Measurements from ENCODE around the gene MAGEB2.
"Not testable (repeated sequence)": the region's sequence is repeated elsewhere in the genome, so short reads cannot be mapped to it uniquely, and the experiment has no call there.

The MAGEB2 gene, protein sequence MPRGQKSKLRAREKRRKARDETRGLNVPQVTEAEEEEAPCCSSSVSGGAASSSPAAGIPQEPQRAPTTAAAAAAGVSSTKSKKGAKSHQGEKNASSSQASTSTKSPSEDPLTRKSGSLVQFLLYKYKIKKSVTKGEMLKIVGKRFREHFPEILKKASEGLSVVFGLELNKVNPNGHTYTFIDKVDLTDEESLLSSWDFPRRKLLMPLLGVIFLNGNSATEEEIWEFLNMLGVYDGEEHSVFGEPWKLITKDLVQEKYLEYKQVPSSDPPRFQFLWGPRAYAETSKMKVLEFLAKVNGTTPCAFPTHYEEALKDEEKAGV

DNA sequence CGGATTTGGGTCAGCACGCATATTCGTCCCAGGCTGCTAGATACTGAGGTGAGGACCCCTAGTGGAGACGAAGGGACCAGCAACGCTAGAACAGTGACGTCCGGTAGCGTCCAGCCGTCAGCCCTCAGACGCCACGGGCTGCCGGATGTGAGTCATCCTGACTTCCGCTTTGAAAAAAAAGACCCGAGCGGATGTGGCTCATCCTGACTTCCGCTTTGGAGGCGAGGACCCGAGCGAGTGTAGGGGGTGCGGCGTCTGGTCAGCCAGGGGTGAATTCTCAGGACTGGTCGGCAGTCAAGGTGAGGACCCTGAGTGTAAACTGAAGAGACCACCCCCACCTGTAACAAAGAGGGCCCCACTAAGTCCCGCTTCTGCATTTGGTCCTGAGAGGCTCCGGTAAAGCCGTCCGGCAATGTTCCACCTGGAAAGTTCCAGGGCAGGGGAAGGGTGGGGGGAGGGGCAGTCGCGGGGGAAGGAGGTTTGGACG is at the start of gene MAGEB2:
TSS of gene MAGEB2 (plus strand) at position 207 of the 487 bp plus-strand sequence. CDS start 3,018 bp downstream, outside the sequence.
- DNase-seq (ENCODE audit: low spot score) (no peak), FAIRE-seq (no peak)

DNA sequence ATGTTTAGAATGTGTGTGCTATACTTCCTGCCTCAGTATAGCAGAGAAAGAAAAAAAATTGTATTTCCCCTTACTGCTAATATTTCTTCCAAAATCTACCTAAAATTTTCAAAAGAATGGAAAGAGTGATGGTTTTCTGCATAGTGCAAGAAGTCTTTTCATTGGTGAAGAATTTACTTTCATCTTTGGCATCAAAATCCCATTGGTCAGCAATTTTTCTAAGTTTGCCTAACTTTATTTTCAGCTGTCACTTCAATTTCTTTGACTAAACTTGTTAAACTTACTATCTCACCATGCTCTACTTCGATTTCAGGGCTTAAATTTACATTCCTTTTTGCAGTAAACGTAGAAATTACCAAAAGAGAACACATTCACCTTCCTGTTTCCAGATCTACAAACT is 44.5 kb upstream of the MAGEB2 start:
- DNase-seq (ENCODE audit: low spot score) (no peak), FAIRE-seq (no peak)

DNA sequence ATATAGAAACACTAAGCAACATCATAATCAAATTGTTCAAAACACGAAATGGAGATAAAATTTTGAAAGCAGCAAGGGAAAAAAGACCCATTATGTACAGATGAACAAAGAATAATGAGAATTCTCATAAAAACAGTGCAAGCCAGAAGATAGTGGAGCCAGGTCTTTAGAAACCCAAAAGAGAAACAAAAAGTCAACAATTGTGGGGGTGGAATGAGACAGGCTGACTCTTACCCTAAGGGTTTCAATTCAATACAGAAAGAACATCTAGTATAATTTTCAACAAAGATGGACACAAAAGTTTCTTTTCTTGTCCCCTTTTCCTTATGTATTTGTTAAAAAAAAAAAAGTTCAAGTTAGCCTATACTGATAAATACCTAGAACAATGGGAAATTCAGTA is 34.0 kb upstream of the MAGEB2 start:
- no peak for DNase-seq (ENCODE audit: low spot score)
- FAIRE-seq = no peak

DNA sequence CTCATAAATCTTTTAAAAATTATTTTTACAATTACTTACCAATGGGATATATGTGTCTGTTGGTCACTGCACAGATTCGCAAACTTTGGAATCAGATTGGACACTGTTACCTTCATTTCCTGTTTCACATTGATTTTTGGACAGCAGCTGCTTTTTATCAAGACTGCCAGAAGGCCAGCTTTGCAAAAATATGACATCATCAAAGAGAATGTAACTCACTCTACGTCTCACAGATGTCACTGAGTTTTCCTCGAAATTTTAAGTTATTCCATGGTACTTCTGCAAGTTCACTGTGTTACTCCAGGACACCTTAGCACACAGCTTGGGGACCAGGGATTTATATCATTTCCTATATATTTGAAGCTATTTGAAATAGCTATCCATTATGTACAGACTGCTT is 31.8 kb upstream of the MAGEB2 start:
- no peak for DNase-seq (ENCODE audit: low spot score)
- FAIRE-seq = no peak

DNA sequence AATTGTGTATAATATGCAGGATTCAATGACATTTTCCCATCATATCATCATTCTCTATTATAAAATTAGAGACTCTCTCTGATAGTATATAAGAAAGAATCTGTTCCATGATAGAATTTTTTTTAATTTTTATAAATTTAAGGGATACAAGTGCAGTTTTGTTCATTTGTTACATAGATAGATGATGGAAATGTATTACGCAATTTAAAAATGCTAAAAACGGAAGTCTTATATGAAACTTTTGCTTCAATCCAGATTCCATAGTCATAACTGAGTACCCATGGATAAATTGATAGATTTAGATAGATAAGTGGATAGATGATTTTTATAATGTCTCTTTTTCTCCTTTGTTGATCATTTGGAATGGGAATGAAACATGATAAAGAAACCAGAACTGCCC is 24.9 kb upstream of the MAGEB2 start:
- DNase-seq (ENCODE audit: low spot score) = no peak
- FAIRE-seq = no peak

DNA sequence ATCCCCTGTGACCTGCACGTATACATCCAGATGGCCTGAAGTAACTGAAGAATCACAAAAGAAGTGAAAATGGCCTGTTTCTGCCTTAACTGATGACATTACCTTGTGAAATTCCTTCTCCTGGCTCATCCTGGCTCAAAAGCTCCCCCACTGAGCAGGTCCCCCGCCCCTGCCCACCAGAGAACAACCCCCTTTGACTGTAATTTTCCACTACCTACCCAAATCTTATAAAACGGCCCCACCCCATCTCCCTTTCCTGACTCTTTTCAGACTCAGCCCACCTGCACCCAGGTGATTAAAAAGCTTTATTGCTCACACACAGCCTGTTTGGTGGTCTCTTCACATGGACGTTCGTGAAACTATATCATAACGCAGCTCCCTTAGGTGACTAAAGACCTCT is 21.5 kb upstream of the MAGEB2 start:
- not testable (repeated sequence) for FAIRE-seq; DNase-seq (ENCODE audit: low spot score)

DNA sequence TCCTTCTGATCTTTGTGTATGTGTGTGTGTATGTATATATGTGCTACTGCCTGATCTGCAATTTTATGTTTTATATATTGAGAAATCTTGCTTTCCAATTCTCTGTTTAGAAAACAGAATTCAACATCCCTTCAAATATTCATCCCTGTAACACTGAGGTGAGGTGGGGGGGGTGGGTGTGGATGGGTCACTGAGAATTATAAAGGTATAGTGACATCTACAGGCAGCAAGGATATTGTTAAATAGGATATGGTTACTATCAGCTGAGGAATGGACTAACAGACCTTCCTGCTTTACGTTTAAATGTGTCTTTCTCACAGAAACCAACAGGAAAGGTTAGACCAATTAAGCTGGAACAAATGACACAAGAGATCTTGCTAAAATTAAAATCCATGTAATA is 19.0 kb upstream of the MAGEB2 start:
- DNase-seq (ENCODE audit: low spot score) (peak; percentile 4), FAIRE-seq (peak; percentile 11)

DNA sequence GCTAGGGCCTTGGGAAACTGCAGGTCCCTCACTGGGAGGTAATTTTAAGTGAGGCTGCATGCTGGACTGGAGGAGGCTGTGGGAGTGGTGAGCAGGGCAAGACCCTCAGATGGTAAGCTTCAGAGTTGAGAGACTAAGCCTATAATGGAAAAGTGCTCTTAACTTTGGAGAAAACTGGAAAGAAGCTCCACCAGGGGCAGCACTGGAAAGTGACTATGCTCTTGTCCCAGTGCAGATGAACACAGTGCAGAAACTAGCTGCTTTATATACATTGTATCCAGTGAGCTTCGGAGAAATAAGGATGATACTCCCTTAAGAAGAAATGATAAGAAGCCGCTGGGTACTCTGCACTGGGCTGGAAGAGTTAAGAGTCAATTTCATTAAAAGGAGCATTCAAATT is 3.2 kb upstream of the MAGEB2 start:
- no peak for FAIRE-seq
- no peak for DNase-seq (ENCODE audit: low spot score)

DNA sequence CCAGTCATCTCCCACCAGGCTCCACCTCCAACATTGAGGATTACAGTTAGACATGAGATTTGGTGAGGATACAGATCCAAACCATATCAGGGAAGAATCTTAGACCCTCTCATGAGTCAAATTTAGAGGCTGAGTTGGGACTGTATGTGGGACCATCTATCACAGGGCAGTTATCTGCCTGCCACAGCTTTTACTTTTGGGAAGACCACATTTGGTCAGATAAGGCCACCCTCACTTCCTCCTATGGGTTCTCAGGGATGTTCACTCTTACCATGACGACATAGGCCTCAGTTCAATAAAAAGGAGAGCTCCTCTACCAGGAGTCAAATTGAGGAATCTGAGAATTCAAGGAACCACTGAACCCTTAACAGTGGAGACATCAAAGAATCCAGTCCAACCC is 2.1 kb downstream of the MAGEB2 start:
- no peak for FAIRE-seq
- no peak for DNase-seq (ENCODE audit: low spot score)

DNA sequence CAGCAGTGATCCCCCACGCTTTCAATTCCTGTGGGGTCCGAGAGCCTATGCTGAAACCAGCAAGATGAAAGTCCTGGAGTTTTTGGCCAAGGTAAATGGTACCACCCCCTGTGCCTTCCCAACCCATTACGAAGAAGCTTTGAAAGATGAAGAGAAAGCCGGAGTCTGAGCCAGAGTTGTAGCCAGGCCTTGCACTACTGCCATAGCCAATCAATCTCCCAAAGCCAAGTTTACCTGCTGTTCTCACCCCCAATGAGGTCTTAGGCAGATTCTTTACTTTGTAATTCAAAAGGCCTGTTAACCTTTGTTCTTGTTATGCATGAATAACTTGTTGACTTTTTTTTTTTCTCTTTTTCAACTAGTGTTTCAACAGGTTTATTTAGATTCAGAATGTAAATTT is 4.0 kb downstream of the MAGEB2 start:
- no peak for DNase-seq (ENCODE audit: low spot score)
- no peak for FAIRE-seq

DNA sequence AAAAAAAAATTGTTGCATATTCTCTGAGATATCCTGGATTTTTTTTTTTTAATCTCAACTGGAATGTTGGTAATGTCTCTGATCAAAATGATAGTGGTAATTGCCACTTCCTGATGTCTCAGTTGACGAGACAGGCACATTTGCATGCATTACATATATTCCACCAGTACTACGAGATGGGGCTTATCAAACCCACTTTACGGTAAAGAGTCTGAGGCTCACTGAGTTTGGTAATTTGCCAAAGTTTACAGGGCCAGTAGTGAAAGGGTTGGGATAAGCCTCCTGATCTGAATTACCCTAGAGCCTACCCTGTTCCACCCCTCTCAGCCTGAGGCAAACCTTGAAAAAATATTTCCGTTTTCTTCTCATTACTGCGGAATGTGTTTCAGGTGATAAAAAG is 5.3 kb downstream of the MAGEB2 start:
- FAIRE-seq (no peak), DNase-seq (ENCODE audit: low spot score) (no peak)

DNA sequence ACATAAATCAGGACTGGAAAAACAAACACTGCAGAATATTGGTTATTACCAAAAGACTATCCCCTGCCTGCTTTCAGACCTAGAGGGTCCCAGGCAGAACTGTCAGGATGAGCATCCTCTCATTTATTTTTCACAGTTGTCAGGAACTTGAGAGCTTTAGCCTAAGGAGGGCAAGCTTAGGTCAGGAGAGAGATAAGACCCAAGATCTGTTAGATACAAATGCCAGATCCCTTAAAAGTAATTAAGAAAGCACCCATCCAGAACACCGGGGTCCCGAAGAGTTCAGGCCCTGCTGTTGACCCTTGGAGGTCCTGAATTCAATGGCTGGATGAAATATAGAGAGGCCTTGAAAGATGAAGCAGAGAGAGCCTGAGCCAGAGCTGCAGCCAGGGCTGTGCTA is 9.2 kb downstream of the MAGEB2 start:
- FAIRE-seq (no peak), DNase-seq (ENCODE audit: low spot score) (no peak)

DNA sequence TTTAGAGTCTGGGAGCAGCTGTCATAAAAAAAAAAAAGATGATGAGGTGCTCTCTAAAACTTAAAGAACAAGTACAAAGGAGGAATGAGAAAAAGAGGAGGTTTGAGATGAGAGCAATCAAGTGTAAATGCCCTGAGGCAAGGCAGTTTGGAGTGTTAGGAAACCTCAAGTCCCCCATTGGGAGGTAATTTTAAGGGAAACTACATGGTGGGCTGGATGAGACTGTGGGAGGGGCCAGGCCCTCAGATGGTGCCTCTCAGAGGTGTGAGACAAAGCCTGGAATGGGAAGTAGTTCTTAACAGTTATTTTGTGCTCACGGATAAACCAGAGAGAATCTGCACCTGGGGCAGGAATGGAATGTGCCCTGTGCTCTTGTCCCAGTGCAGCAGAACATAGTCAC is 13.2 kb downstream of the MAGEB2 start:
- DNase-seq (ENCODE audit: low spot score) (no peak), FAIRE-seq (no peak)

DNA sequence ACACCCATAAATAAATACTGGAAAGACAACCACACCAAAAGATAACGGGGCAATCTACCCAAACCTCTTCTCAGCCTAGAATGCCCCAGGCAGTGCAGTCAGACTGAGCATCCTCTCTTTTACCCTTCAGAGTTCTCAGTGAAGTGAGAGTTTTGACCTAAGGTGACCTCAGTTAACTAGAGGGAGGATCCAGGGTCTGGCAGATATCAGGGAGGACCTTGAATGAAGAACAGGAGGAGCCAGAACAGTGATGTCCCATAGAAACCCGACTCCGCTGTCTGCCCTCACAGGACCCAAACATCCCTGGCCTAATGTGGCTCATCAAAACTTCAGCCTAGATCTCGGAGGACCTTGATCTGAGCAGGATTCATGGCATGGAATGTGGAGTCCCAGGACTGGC is 15.0 kb downstream of the MAGEB2 start, which contains the start of gene MAGEB3:
TSS of gene MAGEB3 (plus strand) at position 263 of the 400 bp plus-strand sequence. CDS start 5,268 bp downstream, outside the sequence.
- FAIRE-seq (no peak), DNase-seq (ENCODE audit: low spot score) (no peak)

DNA sequence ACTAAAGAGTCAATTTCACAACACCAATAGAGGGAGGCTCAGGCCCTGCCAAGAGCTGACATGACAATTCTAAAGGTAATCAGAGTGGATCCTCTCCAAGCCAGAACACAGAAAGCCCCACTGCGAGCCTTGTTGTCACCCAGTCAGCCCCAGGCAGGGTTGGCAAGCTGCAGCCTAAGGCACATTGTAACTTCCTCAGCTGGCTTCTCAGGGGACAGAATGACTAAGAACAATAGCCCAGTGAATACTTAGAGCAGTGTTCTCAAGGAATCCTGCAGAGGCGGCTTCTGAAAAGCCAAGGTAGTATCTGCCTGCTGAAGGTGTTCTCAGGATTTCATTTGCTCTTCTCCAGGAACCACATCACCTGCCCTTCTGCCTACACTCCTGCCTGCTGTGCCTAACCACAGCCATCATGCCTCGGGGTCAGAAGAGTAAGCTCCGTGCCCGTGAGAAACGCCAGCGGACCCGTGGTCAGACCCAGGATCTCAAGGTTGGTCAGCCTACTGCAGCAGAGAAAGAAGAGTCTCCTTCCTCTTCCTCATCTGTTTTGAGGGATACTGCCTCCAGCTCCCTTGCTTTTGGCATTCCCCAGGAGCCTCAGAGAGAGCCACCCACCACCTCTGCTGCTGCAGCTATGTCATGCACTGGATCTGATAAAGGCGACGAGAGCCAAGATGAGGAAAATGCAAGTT is 26.5 kb downstream of the MAGEB2 start, which contains the start of gene MAGEB4:
TSS of gene MAGEB4 (plus strand) at position 277 of the 692 bp plus-strand sequence. CDS start at position 413, 136 bp downstream.
- no peak for FAIRE-seq
- DNase-seq (ENCODE audit: low spot score) = no peak

DNA sequence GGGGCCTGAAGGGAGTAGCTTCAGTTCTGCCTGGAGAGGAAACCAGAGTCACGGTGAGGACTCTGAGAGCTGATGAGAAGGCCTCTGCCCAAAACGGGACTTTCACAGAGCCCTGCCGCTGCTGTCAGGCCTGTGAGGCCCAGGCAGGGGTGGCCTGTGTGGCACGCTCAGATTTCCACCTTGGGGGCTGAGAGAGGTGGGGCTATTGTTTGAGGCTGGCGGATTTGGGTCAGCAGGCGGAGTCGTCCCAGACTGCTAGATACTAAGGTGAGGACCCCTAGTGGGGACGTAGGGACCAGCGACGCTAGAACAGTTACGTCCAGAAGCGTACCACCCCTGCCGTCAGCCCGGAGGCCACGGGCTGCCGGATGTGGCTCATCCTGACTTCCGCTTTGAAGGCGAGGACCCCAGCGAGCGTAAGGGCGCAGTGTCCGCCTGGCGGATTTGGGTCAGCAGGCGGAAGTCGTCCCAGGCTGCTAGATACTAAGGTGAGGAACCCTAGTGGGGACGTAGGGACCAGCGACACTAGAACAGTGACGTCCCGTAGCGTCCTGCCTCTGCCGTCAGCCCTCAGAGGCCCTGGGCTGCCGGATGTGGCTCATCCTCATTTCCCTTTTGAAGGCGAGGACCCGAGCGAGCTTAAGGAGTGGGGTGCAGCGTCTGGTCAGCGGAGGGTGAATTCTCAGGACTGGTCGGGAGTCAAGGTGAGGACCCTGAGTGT is 31.6 kb downstream of the MAGEB2 start, which contains the start of gene MAGEB1:
TSS of gene MAGEB1 (plus strand) at position 378 of the 721 bp plus-strand sequence. CDS start 3,348 bp downstream, outside the sequence.
- DNase-seq (ENCODE audit: low spot score) (no peak), FAIRE-seq (no peak)

DNA sequence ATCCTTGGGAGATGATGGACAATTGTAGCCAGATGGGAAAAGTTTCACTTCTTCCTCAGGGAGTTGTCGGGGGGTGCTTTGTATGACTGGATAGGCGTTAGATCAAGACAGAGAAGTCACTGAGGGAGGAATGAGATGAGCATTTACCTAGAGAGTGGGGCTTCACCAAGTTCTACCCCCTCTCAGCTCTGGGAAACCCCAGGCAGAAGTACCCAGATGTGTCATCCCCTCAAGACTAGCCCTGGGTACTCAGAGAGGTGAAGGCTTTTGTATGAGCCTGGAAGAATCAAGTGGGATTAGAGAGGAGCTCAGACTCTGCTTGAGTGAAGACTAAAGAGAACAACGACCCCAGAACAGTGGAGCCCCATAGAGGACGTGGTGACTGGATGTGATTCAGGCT is 33.5 kb downstream of the MAGEB2 start:
- DNase-seq (ENCODE audit: low spot score) = no peak
- no peak for FAIRE-seq

DNA sequence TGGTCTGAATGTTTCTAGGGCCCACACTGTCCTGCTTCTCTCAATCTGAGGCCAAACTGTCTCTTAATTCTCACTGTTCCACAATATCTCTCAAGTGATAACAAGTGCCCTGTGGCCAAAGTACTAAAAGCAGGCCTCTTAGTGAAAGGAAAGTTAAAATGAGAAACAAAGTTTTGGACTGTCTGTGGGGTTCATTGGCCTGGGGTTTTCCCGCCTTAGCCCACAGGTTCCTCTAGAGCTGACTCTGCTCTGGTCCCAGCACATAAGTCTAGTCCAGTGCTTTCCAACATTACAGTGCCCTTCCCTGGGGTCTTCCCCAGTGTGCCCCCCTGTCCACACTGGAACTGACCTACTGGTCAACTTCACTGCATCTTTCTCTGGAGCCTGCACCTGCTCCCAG is 37.9 kb downstream of the MAGEB2 start:
- no peak for FAIRE-seq
- no peak for DNase-seq (ENCODE audit: low spot score)

DNA sequence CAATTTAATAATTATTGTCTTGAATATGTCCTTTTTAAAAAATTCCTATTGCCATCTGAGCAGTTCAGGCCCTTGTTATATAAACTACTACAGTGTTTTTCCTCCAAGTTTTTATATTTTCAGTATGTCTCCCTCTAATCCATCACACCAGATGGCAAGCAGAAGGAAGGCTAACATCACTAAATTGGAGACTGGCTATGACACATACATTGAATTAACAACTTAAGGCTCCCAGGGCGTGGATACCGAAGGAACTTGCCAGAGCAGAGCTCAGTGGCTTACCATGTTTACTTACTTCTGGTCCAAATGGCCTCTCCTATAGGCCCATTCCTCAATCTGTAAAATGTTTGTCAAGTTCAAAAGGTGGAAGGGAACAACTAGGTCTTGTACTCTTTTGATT is 44.6 kb downstream of the MAGEB2 start:
- FAIRE-seq = no peak
- DNase-seq (ENCODE audit: low spot score) = no peak

DNA sequence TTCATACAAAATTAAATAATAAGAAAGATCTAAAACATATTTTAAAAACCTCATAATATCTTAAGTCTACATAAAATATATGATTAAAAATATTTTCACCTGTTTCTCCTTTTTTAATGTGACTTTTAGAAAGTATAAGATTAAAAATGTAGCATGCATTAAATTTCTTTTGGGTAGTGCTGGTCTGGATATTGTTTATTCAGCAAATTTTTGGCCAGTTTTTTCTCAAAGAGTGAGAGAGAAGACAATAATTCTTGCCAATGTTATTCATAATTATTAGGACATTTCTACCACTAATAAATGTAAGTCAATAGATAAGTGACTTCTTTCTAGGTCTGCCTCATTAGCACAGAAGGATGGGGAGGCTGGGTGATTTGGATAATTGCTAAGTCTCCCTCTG is 45.6 kb downstream of the MAGEB2 start:
- no peak for DNase-seq (ENCODE audit: low spot score)
- FAIRE-seq = no peak

DNA sequence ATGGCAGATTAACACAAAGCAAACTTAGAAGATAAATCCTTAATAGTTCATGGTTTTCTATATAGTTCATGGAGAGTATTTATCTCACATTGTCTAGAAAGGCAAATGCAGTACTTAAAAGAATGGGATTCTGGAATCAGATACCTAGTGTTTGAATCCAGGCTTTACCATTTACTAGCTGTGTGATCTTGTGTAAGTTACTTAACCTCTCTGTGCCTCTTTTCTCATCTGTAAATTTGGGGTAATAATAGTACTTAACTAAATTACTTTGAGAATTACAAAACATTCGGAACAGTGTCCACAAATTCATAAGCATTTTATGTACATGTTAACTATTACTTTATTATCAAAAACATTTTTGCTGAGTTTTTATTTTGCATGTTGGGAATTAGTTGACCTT is 47.4 kb downstream of the MAGEB2 start:
- FAIRE-seq = no peak

More for the DNA sequence above, 47.4 kb downstream of the MAGEB2 start:
- no peak for DNase-seq (ENCODE audit: low spot score)

All from RCC 7860 (cell line).